Astrocyte of the spinal cord (primary cell): ENCODE data around the gene DISC1.

Experiments used
- DNase-seq: peaks from one replicate; pipeline ENCODE4 v3.0.0; 2011; ENCODE audit warnings: low read depth, low spot score
- H3K4me3 ChIP-seq: 2 replicates; pipeline ENCODE4 v1.5.1; 2011; ENCODE audit warnings: low read depth, mild to moderate bottlenecking, low read length, moderate library complexity
- CTCF ChIP-seq: IDR thresholded peaks from 2 replicates; pipeline ENCODE4 v1.5.1; 2012; ENCODE audit warnings: low read depth, mild to moderate bottlenecking, low read length, inconsistent platforms
- in situ Hi-C: cut with HindIII; loops from 2 replicates; pipeline ENCODE4 v1.10.0; 2017; ENCODE audit warnings: low sequenced_read_pairs

The DISC1 gene

DNA sequence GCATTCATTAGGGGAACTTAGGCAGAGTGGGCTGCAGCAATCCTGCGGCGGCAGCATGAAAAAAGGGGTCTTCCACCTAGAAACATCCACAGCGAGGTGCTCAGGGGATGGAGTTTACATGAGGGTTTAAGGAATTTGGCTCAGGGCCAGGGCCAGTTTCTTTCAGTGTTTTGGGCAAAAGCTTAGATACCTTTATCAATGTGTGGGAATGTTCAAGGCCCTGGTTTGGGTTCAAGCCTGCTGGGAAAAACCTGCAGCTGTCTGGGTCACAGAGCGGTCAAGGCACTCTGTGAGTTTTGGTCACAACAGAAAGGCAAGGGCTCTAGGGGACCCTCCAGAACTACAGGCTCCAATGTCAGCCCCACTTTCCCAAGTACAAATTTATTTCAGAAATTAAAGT, 230.3 kb downstream of the DISC1 start:
- TF ChIP-seq CTCF: no peak
- in situ Hi-C loops: no loop called here

DNA sequence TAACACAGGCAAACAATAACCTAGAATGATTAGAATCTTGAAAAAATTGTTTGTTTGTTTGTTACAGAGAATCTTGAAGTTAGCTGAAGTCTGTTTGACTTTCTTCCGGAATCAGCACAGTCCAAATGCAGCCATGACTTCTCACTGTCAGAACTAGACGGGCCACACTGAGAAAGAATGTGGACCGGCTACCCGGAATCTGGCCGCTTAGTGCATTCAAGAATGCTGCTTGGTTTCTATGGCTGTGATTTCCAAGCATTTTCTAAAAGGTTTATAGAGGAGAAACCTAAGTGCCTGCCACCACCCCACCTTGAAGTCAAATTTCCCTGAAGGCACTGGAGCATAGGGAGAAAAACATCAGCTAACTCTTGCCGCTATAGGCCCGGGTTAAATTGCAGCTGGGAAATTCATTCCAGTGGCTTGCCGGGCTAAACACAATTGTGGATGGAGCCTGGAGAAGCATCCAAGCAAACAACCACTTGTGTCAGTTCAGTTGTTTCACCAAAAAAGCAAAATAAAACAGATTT, 231.1 kb downstream of the DISC1 start:
- no peak overlapping the region for H3K4me3 ChIP-seq
- no peak for DNase-seq
- in situ Hi-C loops: no loop called here
- TF ChIP-seq CTCF: no peak

More for the DNA sequence above, 230.3 kb downstream of the DISC1 start:
- no peak for DNase-seq
- H3K4me3 ChIP-seq: no peak overlapping the region

DNA sequence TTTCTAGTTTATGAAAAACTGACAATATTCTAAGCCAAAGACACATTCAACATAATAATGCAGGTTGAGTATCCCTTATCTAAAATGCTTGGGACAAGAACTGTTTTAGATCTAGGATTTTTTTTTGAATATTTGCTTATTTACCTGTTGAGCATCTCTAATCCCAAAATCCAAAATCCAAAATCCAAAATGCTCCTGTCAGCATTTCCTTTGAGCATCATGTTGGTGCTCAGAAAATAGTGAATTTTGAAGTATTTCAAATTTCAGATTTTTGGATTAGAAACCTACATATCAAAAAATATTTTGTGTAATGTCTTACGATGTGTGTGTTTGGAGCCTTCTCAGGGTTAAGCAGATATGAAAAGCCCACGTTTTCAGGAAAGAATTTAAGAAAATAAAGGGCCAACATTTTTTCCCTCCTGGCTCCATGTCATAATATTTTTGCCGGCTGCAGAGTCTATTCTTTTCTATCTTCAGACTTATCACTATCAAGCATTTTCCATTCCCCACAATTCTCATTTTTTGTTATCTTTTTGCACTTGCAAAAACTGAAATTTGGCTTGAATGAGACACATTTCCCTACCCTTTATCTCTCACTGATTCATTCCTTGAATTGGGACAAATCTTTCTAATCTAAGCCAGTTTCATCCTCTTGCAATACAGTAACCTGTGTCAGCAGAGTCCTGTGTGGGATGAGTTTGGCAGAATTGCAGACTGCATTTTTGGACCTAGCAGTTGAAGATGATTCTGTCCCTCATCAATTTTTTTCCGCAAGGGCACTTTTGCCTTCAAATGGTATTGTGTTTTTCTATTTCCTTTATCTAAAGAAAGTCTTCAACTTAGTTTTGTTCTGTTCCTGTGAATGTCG, 233.9 kb downstream of the DISC1 start:
- DNase-seq: no peak
- TF ChIP-seq CTCF: no peak
- in situ Hi-C loops: no loop called here
- H3K4me3 ChIP-seq: no peak overlapping the region

DNA sequence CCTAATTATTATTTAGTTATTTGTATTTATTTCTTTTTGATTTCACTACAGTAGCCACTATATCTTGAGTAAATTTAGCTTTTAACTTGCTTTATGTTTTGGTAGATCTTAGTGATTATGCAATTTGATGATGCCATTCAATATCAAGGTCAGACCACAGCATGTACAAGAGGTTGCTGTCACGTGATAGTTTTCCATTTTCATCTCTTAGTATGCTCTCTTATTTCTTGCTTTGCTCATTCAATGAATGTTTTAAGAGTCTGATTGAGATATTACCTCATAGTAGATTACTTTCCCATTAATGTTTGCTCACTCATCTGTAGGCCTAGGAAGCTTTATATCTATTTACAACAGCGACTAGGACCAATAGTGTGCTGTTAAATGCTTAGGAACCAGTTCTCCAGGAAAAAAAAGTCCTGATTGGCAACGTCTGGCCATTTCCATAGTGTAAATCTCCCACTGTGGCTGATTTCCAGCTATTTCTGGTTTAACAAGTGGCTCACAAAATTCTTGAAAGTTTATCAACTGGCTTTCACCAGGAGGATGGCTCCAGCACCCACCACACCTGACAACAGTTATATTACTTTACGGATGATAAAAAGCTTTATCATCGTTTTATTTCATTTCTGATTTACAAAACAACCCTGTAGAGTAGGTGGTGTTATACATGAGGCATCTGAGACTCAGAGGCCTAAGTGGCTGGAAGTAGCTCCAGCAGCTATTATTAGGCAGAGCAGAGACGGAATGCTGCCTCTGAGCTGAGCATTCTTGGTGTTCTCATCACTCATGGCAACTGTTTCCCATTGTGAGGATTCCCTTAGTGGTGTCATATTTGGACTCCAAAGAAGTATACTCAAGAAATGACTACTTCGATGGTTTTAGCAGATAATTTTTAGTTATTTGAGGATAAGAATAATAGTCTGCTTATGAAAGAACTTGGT, 235.2 kb downstream of the DISC1 start:
- no peak for TF ChIP-seq CTCF
- H3K4me3 ChIP-seq: no peak overlapping the region
- in situ Hi-C loops: no loop called here
- DNase-seq: no peak

GRCh38 chr1:231862611-231863010, 236.0 kb downstream of the DISC1 start:
- in situ Hi-C loops: no loop called here
- TF ChIP-seq CTCF: no peak
- no peak overlapping the region for H3K4me3 ChIP-seq
- no peak for DNase-seq

DNA sequence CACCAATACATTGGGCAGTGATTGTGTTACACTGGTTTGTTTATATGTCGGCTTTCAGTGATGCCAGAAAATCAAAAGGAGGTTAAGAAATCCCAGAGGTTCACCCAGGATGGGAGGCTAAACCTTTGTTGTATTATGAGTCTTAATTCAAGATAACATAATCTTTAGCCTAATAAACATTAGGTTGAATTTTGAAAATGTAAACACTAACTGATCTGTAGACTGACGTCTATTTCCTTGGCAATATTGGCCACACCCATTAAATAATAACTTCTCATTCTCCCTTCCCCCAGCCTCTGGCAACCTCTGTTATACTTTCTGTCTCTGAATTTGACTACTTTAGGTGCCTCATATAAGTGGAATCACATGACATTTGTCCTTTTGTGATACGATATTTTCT, 238.7 kb downstream of the DISC1 start:
- in situ Hi-C loops: no loop called here
- TF ChIP-seq CTCF: no peak
- DNase-seq: no peak
- H3K4me3 ChIP-seq: no peak overlapping the region
